ENCODE measurements around the gene TMEM219.

DNA sequence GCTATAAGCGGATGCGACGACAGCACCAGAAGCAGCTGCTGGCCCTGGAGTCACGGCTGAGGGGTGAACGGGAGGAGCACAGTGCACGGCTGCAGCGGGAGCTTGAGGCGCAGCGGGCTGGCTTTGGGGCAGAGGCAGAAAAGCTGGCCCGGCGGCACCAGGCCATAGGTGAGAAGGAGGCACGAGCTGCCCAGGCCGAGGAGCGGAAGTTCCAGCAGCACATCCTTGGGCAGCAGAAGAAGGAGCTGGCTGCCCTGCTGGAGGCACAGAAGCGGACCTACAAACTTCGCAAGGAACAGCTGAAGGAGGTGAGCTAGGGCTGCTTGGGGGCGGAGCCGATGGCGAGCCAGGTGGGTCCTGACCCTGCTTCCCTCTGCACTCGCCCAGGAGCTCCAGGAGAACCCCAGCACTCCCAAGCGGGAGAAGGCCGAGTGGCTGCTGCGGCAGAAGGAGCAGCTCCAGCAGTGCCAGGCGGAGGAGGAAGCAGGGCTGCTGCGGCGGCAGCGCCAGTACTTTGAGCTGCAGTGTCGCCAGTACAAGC lies 23.5 kb downstream of the TMEM219 start:
- TF ChIP-seq CTCF (IDR thresholded peaks at IDR 0.05) = no peak
- no peak for TF ChIP-seq POLR2A (IDR thresholded peaks at IDR 0.05)
